Measurements from ENCODE around the gene C14orf93. TPM values are rescaled to one million over a fixed set of nuclear protein-coding genes. Genes with fewer than 3 reads are reported as not detected.

The C14orf93 gene
- total RNA-seq, 1 experiment from 2014 or later = 7.2 TPM

DNA sequence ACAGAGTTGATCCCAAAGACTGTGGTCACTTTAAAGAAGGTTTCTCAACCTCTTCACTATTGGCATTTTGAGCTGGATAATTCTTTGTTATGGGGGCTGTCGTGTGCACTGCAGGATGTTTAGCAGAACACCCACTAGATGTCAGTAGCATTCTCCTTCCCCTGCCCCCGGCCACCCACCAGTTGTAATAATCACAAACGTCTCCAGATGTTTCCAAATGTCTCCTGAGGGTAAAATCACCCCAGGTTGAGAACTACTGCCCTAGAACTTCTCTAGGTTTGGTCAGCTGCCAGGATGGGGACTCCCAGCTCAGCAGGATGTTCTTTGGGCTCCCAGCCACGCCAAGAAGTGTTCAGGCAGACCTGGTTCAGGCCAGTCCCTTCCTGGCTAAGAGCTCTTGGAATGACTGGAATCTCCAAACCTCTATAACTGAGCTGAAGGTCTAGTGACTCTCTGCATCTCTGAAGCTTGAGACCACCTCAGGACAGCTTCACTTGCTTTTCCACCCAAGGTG, 15.1 kb downstream of the C14orf93 start:
- Mint-ChIP-seq H3K9me3 (ENCODE audit: unreplicated experiment) (no peaks in the 10 kb centered on the region), H3K36me3 (ENCODE audit: insufficient read depth, unreplicated experiment) (no peaks in the 10 kb centered on the region), H3K27ac (ENCODE audit: unreplicated experiment) (peak overlapping the region; percentile 51), H3K27me3 (ENCODE audit: insufficient read depth, unreplicated experiment) (no peaks in the 10 kb centered on the region), H3K4me1 (ENCODE audit: low read depth, unreplicated experiment) (peaks cover 3% of the 10 kb centered on the region), H3K4me3 (ENCODE audit: unreplicated experiment) (peak overlapping the region; percentile 12)
- peaks cover 10% of the 10 kb centered on the region for H3K4me1 ChIP-seq
- H3K9me3 ChIP-seq = no peaks in the 10 kb centered on the region
- no peaks in the 10 kb centered on the region for H3K36me3 ChIP-seq (ENCODE audit: control insufficient read depth, insufficient read depth, low read length)
- no peak overlapping the region for H3K4me3 ChIP-seq (ENCODE audit: low read depth, low read length)
- ChIA-PET POLR2A (interaction anchor here (0.9 to 1.4 kb wide), 5 partner anchors 12 to 63 kb away, joined by 3 to 7 read pairs (median 3); partner anchors contain the start of gene HAUS4), CTCF (interaction anchor here (0.6 to 3.4 kb wide), 26 partner anchors 9 to 1054 kb away, joined by 3 to 59 read pairs (median 5); partner anchors contain the start of genes ACIN1, AJUBA, C14orf119 and CDH24)
- H3K27me3 ChIP-seq (replicated peaks; ENCODE audit: control insufficient read depth, insufficient read depth, low read length) = no peaks in the 10 kb centered on the region
- DNase-seq = peak in 1 of 2 experiments; percentile 56
- intact Hi-C loops (cut with micrococcal nuclease; ENCODE audit: unreplicated experiment) = loop anchor here (1.0 to 2.0 kb wide), 2 partner anchors 63 to 114 kb away; no protein-coding TSS in a partner anchor
- TF ChIP-seq, protein P1, sequence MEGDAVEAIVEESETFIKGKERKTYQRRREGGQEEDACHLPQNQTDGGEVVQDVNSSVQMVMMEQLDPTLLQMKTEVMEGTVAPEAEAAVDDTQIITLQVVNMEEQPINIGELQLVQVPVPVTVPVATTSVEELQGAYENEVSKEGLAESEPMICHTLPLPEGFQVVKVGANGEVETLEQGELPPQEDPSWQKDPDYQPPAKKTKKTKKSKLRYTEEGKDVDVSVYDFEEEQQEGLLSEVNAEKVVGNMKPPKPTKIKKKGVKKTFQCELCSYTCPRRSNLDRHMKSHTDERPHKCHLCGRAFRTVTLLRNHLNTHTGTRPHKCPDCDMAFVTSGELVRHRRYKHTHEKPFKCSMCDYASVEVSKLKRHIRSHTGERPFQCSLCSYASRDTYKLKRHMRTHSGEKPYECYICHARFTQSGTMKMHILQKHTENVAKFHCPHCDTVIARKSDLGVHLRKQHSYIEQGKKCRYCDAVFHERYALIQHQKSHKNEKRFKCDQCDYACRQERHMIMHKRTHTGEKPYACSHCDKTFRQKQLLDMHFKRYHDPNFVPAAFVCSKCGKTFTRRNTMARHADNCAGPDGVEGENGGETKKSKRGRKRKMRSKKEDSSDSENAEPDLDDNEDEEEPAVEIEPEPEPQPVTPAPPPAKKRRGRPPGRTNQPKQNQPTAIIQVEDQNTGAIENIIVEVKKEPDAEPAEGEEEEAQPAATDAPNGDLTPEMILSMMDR (IDR thresholded peaks at IDR 0.05; ENCODE audit: insufficient read depth in 1 of 2, low read depth in 1 of 2, low read length in 1 of 2, severe bottlenecking in 1 of 2, unreplicated experiment in 1 of 2) = peak; percentile 58 to 60
- BruUV-seq (replicated peaks) = no TSS peak

DNA sequence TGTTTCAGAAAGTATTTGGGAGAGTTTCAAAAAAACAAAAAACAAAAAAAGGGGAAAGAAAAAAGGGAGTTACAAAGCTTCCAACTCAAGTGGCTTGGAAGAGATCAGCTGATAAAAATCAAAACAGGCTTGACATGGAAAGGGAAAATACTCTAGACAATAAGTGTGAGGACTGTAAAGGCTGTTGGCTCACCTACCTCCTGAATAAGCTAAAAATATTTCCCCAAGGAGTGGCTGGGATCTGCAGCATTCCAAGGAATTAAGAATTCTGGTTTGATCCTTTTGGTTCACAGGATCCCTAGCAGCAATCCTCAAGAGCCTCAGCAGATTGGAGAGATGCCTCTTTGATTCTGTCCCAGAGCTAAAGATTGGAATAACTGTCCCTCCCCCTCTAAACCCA, 16.4 kb downstream of the C14orf93 start:
- no peaks in the 10 kb centered on the region for H3K27me3 ChIP-seq (replicated peaks; ENCODE audit: control insufficient read depth, insufficient read depth, low read length)
- TF ChIP-seq, protein P1 (IDR thresholded peaks at IDR 0.05; ENCODE audit: insufficient read depth in 1 of 2, low read depth in 1 of 2, low read length in 1 of 2, severe bottlenecking in 1 of 2, unreplicated experiment in 1 of 2) = no peak
- CTCF ChIA-PET = interaction anchor here (0.6 to 3.1 kb wide), 9 partner anchors 14 to 186 kb away, joined by 3 to 31 read pairs (median 5); partner anchors contain the start of genes CDH24 and HAUS4
- DNase-seq = no peak
- H3K27me3 Mint-ChIP-seq (ENCODE audit: insufficient read depth, unreplicated experiment) = no peaks in the 10 kb centered on the region
- POLR2A ChIA-PET = no interaction called here
- no peaks in the 10 kb centered on the region for H3K36me3 Mint-ChIP-seq (ENCODE audit: insufficient read depth, unreplicated experiment)
- no TSS peak for BruUV-seq (replicated peaks)
- no peaks in the 10 kb centered on the region for H3K4me1 Mint-ChIP-seq (ENCODE audit: low read depth, unreplicated experiment)
- H3K27ac Mint-ChIP-seq (ENCODE audit: unreplicated experiment) = no peak overlapping the region
- no peaks in the 10 kb centered on the region for H3K36me3 ChIP-seq (ENCODE audit: control insufficient read depth, insufficient read depth, low read length)
- peaks cover 10% of the 10 kb centered on the region for H3K4me1 ChIP-seq
- H3K9me3 Mint-ChIP-seq (ENCODE audit: unreplicated experiment) = no peaks in the 10 kb centered on the region
- intact Hi-C loops (cut with micrococcal nuclease; ENCODE audit: unreplicated experiment) = no loop called here
- no peak overlapping the region for H3K4me3 ChIP-seq (ENCODE audit: low read depth, low read length)
- H3K9me3 ChIP-seq = no peaks in the 10 kb centered on the region
- no peak overlapping the region for H3K4me3 Mint-ChIP-seq (ENCODE audit: unreplicated experiment)

DNA sequence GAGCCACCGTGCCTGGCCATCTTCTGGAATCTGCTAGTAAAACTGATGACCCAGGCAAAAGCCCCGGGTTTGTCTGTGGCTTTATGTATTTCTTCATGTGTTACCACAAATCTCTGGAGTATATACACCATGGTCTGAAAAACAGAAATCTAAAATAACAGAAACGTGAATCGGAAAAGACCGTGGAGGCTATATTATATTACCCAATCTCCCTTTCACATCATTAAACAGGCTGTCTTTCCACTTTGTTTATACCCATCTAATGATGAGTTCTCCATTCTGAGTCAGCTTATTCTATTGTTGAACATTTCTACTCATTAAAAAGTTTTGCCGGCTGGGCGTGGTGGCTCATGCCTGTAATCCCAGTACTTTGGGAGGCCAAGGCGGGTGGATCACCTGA, 18.1 kb downstream of the C14orf93 start:
- ChIA-PET POLR2A (no interaction called here), CTCF (interaction anchor here (1.7 to 1.8 kb wide), 2 partner anchors 65 to 66 kb away, joined by 4 to 8 read pairs; partner anchors contain the start of gene CDH24)
- no peak for DNase-seq
- H3K36me3 ChIP-seq (ENCODE audit: control insufficient read depth, insufficient read depth, low read length) = no peaks in the 10 kb centered on the region
- peaks cover 10% of the 10 kb centered on the region for H3K4me1 ChIP-seq
- H3K27me3 ChIP-seq (replicated peaks; ENCODE audit: control insufficient read depth, insufficient read depth, low read length) = no peaks in the 10 kb centered on the region
- TF ChIP-seq, protein P1 (IDR thresholded peaks at IDR 0.05; ENCODE audit: insufficient read depth in 1 of 2, low read depth in 1 of 2, low read length in 1 of 2, severe bottlenecking in 1 of 2, unreplicated experiment in 1 of 2) = no peak
- BruUV-seq (replicated peaks) = no TSS peak
- Mint-ChIP-seq H3K27me3 (ENCODE audit: insufficient read depth, unreplicated experiment) (no peaks in the 10 kb centered on the region), H3K4me1 (ENCODE audit: low read depth, unreplicated experiment) (no peaks in the 10 kb centered on the region), H3K9me3 (ENCODE audit: unreplicated experiment) (no peaks in the 10 kb centered on the region), H3K27ac (ENCODE audit: unreplicated experiment) (no peak overlapping the region), H3K36me3 (ENCODE audit: insufficient read depth, unreplicated experiment) (no peaks in the 10 kb centered on the region), H3K4me3 (ENCODE audit: unreplicated experiment) (no peak overlapping the region)
- intact Hi-C loops (cut with micrococcal nuclease; ENCODE audit: unreplicated experiment) = no loop called here
- no peak overlapping the region for H3K4me3 ChIP-seq (ENCODE audit: low read depth, low read length)
- H3K9me3 ChIP-seq = no peaks in the 10 kb centered on the region
